ENCODE measurements around the gene PKP4. TPM values are rescaled to one million over a fixed set of nuclear protein-coding genes. Genes with fewer than 3 reads are reported as not detected.

The PKP4 gene
- total and polyA plus RNA-seq, 4 donors = 21.5 to 96.4 (median 32.8) TPM

DNA sequence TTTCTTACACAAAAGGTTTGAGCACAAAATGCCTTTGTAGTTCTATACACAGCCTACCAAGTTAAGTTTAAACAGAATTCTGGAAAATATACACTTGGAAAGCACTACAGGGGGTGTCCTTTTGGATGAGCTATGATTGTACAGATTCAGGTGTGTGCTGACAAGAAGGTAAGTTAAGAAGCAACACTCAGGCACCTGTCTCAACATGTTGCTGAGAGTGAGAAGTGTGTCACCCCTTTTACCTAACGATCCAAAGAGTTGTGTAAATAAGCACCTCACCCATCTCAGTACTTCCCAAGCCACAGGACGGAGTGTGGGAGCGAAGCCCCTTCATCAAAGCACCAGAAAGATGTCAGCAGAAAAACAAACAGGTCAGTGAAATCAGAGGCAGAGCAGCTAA lies 228.9 kb downstream of the PKP4 start:
- Histone ChIP-seq H3K27me3 (ENCODE audit: control insufficient read depth in 3 of 3, insufficient read depth in 3 of 3, low read length in 2 of 3) (no peaks in the 10 kb centered on the region), H3K9ac (ENCODE audit: insufficient read depth in 1 of 2, low read length in 2 of 2) (no peak overlapping the region), H3K9me3 (ENCODE audit: control insufficient read depth in 4 of 4, insufficient read depth in 3 of 4, low read length in 3 of 4) (no peaks in the 10 kb centered on the region), H3K36me3 (ENCODE audit: control insufficient read depth in 4 of 4, insufficient read depth in 4 of 4, low read length in 4 of 4) (peaks cover 0 to 2% (median 0%) of the 10 kb centered on the region in 4 donors), H3K4me1 (ENCODE audit: control insufficient read depth in 5 of 5, insufficient read depth in 5 of 5, low read length in 5 of 5) (peaks cover 0 to 30% (median 15%) of the 10 kb centered on the region in 5 donors), H3K27ac (ENCODE audit: low read depth in 1 of 2, low read length in 1 of 2) (no peak overlapping the region), H3K4me3 (no peak overlapping the region)
- no peak for ATAC-seq (ENCODE audit: insufficient read depth, low FRiP score)
- TF ChIP-seq, protein P1, sequence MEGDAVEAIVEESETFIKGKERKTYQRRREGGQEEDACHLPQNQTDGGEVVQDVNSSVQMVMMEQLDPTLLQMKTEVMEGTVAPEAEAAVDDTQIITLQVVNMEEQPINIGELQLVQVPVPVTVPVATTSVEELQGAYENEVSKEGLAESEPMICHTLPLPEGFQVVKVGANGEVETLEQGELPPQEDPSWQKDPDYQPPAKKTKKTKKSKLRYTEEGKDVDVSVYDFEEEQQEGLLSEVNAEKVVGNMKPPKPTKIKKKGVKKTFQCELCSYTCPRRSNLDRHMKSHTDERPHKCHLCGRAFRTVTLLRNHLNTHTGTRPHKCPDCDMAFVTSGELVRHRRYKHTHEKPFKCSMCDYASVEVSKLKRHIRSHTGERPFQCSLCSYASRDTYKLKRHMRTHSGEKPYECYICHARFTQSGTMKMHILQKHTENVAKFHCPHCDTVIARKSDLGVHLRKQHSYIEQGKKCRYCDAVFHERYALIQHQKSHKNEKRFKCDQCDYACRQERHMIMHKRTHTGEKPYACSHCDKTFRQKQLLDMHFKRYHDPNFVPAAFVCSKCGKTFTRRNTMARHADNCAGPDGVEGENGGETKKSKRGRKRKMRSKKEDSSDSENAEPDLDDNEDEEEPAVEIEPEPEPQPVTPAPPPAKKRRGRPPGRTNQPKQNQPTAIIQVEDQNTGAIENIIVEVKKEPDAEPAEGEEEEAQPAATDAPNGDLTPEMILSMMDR (IDR thresholded peaks at IDR 0.05; ENCODE audit: control extremely low read depth, extremely low read depth) = no peak
- WGBS, 2 donors = 56 to 63% methylated on average over 3 of the region's 3 CpGs
- no peak for DNase-seq

DNA sequence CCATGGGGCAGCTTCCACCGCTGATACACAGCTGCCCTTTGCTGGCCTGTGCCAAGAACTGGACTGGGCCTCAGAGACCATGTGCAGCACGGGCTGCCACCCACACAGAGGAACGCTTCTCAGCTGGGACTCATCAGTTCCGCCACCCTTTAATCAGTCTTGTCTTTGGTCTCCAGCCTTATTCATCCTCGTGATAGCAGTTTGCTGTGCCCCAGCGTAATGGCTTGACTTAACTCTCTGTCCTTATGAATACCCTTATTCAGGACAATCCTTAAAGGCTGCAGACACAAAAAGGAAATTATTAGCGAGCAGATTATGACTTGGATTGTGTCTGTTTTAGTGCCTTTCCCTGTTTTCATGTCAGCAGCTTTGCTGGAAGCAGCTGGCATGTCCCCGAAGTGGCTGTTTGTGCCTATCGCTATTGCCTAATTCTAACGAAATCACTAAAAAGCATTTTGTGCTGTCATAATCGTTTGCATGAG lies 229.5 kb downstream of the PKP4 start:
- no peak overlapping the region for H3K4me3 ChIP-seq
- H3K27ac ChIP-seq (ENCODE audit: low read depth in 1 of 2, low read length in 1 of 2) = peak overlapping the region in 1 of 2 donors; percentile 11
- no peak overlapping the region for H3K9ac ChIP-seq (ENCODE audit: insufficient read depth in 1 of 2, low read length in 2 of 2)
- peaks cover 0 to 2% (median 0%) of the 10 kb centered on the region in 4 donors for H3K36me3 ChIP-seq (ENCODE audit: control insufficient read depth in 4 of 4, insufficient read depth in 4 of 4, low read length in 4 of 4)
- WGBS, 2 donors = 66 to 70% methylated on average over 11 of the region's 11 CpGs
- no peaks in the 10 kb centered on the region for H3K9me3 ChIP-seq (ENCODE audit: control insufficient read depth in 4 of 4, insufficient read depth in 3 of 4, low read length in 3 of 4)
- ATAC-seq (ENCODE audit: insufficient read depth, low FRiP score) (no peak), DNase-seq (peak; percentile 79 to 85 (median 85))
- TF ChIP-seq, protein P1 (IDR thresholded peaks at IDR 0.05; ENCODE audit: control extremely low read depth, extremely low read depth) = no peak
- H3K27me3 ChIP-seq (ENCODE audit: control insufficient read depth in 3 of 3, insufficient read depth in 3 of 3, low read length in 2 of 3) = no peaks in the 10 kb centered on the region
- H3K4me1 ChIP-seq (ENCODE audit: control insufficient read depth in 5 of 5, insufficient read depth in 5 of 5, low read length in 5 of 5) = peaks cover 0 to 30% (median 15%) of the 10 kb centered on the region in 5 donors

DNA sequence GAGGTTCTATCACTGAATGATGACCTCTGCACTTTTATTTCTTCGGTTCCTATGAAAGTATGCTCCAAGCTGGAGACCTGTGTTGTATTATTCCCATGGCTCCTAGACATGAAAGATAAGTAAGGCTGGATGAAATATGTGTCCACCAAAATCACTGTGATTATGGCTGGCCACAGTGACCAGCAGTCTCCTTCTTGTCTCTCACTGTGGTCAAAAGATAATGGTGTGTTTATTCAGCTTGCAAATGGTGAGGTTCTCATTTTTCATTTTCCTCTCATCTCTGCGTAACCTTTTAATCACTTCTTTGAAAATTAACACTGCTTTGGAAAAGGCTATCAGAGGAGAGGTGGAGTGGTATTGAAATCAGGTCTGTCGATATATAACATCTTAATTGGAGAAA lies 230.6 kb downstream of the PKP4 start:
- ATAC-seq (ENCODE audit: insufficient read depth, low FRiP score) = no peak
- H3K36me3 ChIP-seq (ENCODE audit: control insufficient read depth in 4 of 4, insufficient read depth in 4 of 4, low read length in 4 of 4) = no peaks in the 10 kb centered on the region
- no peak overlapping the region for H3K9ac ChIP-seq (ENCODE audit: insufficient read depth in 1 of 2, low read length in 2 of 2)
- WGBS, 2 donors = 93 to 99% methylated on average over 3 of the region's 3 CpGs
- H3K27ac ChIP-seq (ENCODE audit: low read depth in 1 of 2, low read length in 1 of 2) = no peak overlapping the region
- no peaks in the 10 kb centered on the region for H3K27me3 ChIP-seq (ENCODE audit: control insufficient read depth in 3 of 3, insufficient read depth in 3 of 3, low read length in 2 of 3)
- H3K4me3 ChIP-seq = no peak overlapping the region
- TF ChIP-seq, protein P1 (IDR thresholded peaks at IDR 0.05; ENCODE audit: control extremely low read depth, extremely low read depth) = no peak
- peaks cover 0 to 30% (median 15%) of the 10 kb centered on the region in 5 donors for H3K4me1 ChIP-seq (ENCODE audit: control insufficient read depth in 5 of 5, insufficient read depth in 5 of 5, low read length in 5 of 5)
- no peak for DNase-seq
- H3K9me3 ChIP-seq (ENCODE audit: control insufficient read depth in 4 of 4, insufficient read depth in 3 of 4, low read length in 3 of 4) = no peaks in the 10 kb centered on the region

DNA sequence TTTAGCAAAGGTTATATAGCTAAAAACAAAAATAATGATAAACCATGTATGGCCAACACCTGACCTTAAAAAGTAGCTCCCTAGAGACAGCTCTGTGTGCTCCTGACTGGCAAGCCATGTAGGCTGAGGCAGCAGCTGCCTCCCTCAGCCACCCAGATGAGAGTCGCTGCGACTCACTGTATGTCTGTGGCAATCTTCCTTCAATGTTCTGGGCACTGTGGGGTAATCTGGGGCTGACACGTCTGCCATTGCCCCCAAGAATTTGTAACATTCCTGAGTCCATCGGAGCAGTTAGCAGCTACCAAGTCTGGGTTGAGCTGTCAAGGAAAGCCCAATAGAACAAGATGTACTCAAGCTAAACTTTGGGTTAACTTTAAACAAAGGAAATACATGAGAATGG lies 232.0 kb downstream of the PKP4 start:
- Histone ChIP-seq H3K4me1 (ENCODE audit: control insufficient read depth in 5 of 5, insufficient read depth in 5 of 5, low read length in 5 of 5) (peaks cover 0 to 30% (median 15%) of the 10 kb centered on the region in 5 donors), H3K36me3 (ENCODE audit: control insufficient read depth in 4 of 4, insufficient read depth in 4 of 4, low read length in 4 of 4) (no peaks in the 10 kb centered on the region), H3K4me3 (no peak overlapping the region), H3K27ac (ENCODE audit: low read depth in 1 of 2, low read length in 1 of 2) (no peak overlapping the region), H3K9me3 (ENCODE audit: control insufficient read depth in 4 of 4, insufficient read depth in 3 of 4, low read length in 3 of 4) (no peaks in the 10 kb centered on the region), H3K27me3 (ENCODE audit: control insufficient read depth in 3 of 3, insufficient read depth in 3 of 3, low read length in 2 of 3) (no peaks in the 10 kb centered on the region), H3K9ac (ENCODE audit: insufficient read depth in 1 of 2, low read length in 2 of 2) (no peak overlapping the region)
- TF ChIP-seq, protein P1 (IDR thresholded peaks at IDR 0.05; ENCODE audit: control extremely low read depth, extremely low read depth) = no peak
- 71 to 81% methylated on average over 4 of the region's 4 CpGs for WGBS, 2 donors
- no peak for ATAC-seq (ENCODE audit: insufficient read depth, low FRiP score)
- no peak for DNase-seq
